ENCODE measurements around the gene CPEB1. TPM values are rescaled to one million over a fixed set of nuclear protein-coding genes. Genes with fewer than 3 reads are reported as not detected.

The CPEB1 gene
- total and polyA plus RNA-seq, 4 donors, result 0.42 to 4.0 (median 2.3) TPM

- no peak overlapping the region for H3K27ac ChIP-seq (ENCODE audit: low read depth in 1 of 2, low read length in 1 of 2)
- H3K4me1 ChIP-seq (ENCODE audit: control insufficient read depth in 5 of 5, insufficient read depth in 5 of 5, low read length in 5 of 5), result no peaks in the 10 kb centered on the region
- ATAC-seq (ENCODE audit: insufficient read depth, low FRiP score) (no peak), DNase-seq (no peak)
- H3K9ac ChIP-seq (ENCODE audit: insufficient read depth in 1 of 2, low read length in 2 of 2), result no peak overlapping the region
- H3K27me3 ChIP-seq (ENCODE audit: control insufficient read depth in 3 of 3, insufficient read depth in 3 of 3, low read length in 2 of 3), result no peaks in the 10 kb centered on the region
- peaks cover 0 to 2% (median 0%) of the 10 kb centered on the region in 4 donors for H3K9me3 ChIP-seq (ENCODE audit: control insufficient read depth in 4 of 4, insufficient read depth in 3 of 4, low read length in 3 of 4)
- H3K4me3 ChIP-seq, result no peak overlapping the region
- WGBS, 2 donors, result 87 to 90% methylated on average over 10 of the region's 10 CpGs
- no peak for TF ChIP-seq CTCF (IDR thresholded peaks at IDR 0.05; ENCODE audit: control extremely low read depth, extremely low read depth)
- H3K36me3 ChIP-seq (ENCODE audit: control insufficient read depth in 4 of 4, insufficient read depth in 4 of 4, low read length in 4 of 4), result no peaks in the 10 kb centered on the region
These were observed 41.5 kb upstream of the CPEB1 start for GRCh38 chr15:82688691-82689090.

GRCh38 chr15:82681371-82681770 lies 34.2 kb upstream of the CPEB1 start:
- no peak for ATAC-seq (ENCODE audit: insufficient read depth, low FRiP score)
- DNase-seq, result no peak
- no peak overlapping the region for H3K27ac ChIP-seq (ENCODE audit: low read depth in 1 of 2, low read length in 1 of 2)
- no peaks in the 10 kb centered on the region for H3K36me3 ChIP-seq (ENCODE audit: control insufficient read depth in 4 of 4, insufficient read depth in 4 of 4, low read length in 4 of 4)
- H3K9me3 ChIP-seq (ENCODE audit: control insufficient read depth in 4 of 4, insufficient read depth in 3 of 4, low read length in 3 of 4), result peaks cover 0 to under 1% (median 0%) of the 10 kb centered on the region in 4 donors
- no peak overlapping the region for H3K9ac ChIP-seq (ENCODE audit: insufficient read depth in 1 of 2, low read length in 2 of 2)
- 88 to 89% methylated on average over 10 of the region's 10 CpGs for WGBS, 2 donors
- H3K4me3 ChIP-seq, result no peak overlapping the region
- peaks cover 0 to 20% (median 14%) of the 10 kb centered on the region in 3 donors for H3K27me3 ChIP-seq (ENCODE audit: control insufficient read depth in 3 of 3, insufficient read depth in 3 of 3, low read length in 2 of 3)
- peaks cover 0 to 4% (median 0%) of the 10 kb centered on the region in 5 donors for H3K4me1 ChIP-seq (ENCODE audit: control insufficient read depth in 5 of 5, insufficient read depth in 5 of 5, low read length in 5 of 5)
- TF ChIP-seq CTCF (IDR thresholded peaks at IDR 0.05; ENCODE audit: control extremely low read depth, extremely low read depth), result no peak

- peak; percentile 23 to 71 (median 60) for DNase-seq
- no peaks in the 10 kb centered on the region for H3K36me3 ChIP-seq (ENCODE audit: control insufficient read depth in 4 of 4, insufficient read depth in 4 of 4, low read length in 4 of 4)
- peaks cover 0 to 4% (median 0%) of the 10 kb centered on the region in 5 donors for H3K4me1 ChIP-seq (ENCODE audit: control insufficient read depth in 5 of 5, insufficient read depth in 5 of 5, low read length in 5 of 5)
- WGBS, 2 donors, result 2 to 3% methylated on average over 66 to 74 of the region's 76 CpGs
- peaks cover 0 to 21% (median 16%) of the 10 kb centered on the region in 3 donors for H3K27me3 ChIP-seq (ENCODE audit: control insufficient read depth in 3 of 3, insufficient read depth in 3 of 3, low read length in 2 of 3)
- H3K27ac ChIP-seq (ENCODE audit: low read depth in 1 of 2, low read length in 1 of 2), result peak overlapping the region in 1 of 2 donors; percentile 44
- H3K9ac ChIP-seq (ENCODE audit: insufficient read depth in 1 of 2, low read length in 2 of 2), result no peak overlapping the region
- H3K4me3 ChIP-seq, result peak overlapping the region; percentile 30
- TF ChIP-seq CTCF (IDR thresholded peaks at IDR 0.05; ENCODE audit: control extremely low read depth, extremely low read depth), result no peak
- H3K9me3 ChIP-seq (ENCODE audit: control insufficient read depth in 4 of 4, insufficient read depth in 3 of 4, low read length in 3 of 4), result peaks cover 0 to 2% (median 0%) of the 10 kb centered on the region in 4 donors
- peak; percentile 91 for ATAC-seq (ENCODE audit: insufficient read depth, low FRiP score)
These were observed 33.3 kb upstream of the CPEB1 start for GRCh38 chr15:82680200-82681102.
